RCC 7860 (cell line): Measurements from ENCODE around the gene FANCC.

Experiments
- DNase-seq: peaks from one replicate; pipeline ENCODE4 v3.0.0-alpha.2; 2015; ENCODE audit warnings: low spot score
- FAIRE-seq: peaks from 2 replicates; lab custom pipeline; 2012; peaks lifted over from hg19 to GRCh38; lab: Jason Lieb, UNC

FANCC gene

GRCh38 chr9:95201206-95201605 is 116.3 kb downstream of the FANCC start:
- DNase-seq (no peak), FAIRE-seq (no peak)

DNA sequence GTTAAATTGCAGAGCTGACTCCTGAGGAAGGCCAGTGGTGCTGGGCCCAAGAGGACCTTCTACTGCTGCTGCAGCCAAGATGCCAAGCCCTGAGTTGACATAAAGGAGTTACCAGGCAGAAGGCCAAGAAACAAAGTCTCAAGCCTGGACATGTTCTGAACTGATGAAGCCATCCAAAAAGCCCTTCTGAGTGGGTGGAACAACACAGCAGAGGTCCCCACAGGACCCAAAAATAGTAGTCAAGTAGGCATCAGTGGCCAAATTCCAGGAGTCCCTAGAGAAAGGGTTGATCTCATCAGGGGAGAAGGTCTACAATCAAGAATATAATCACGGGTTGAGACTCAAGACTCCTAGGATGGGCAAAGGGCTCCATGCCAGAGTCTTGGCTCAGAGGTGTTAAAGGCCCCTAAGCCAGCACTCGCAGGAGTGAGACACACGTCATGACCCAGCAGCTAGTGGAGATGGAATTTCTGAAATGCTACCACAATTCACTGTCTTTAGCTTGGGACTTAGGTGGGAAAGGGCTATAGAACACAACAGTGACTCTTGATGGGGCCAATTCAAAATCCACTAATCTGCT is 119.7 kb downstream of the FANCC start:
- FAIRE-seq: no peak
- DNase-seq: no peak

- FAIRE-seq (no peak), DNase-seq (no peak)
Observed at GRCh38 chr9:95193480-95193879, 124.0 kb downstream of the FANCC start.

DNA sequence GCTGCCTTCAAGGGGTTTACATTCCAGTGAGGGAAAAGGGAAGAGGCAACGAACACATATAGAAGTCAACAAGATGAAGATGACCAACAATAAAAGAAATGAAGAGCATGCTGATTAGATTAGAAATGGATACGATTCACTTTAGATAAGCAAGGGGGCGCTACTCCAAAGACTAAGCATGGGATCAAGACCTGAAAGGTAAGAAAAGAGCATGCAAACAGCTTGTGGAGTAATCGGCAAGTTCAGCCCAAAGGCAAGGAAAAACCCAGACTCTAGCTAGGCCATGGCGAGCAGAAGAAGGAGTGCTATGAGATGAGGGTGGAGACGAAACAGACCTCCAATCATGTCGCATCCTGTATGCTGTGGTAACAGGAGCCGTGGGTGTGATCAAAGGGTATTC is 124.4 kb downstream of the FANCC start:
- DNase-seq (no peak), FAIRE-seq (no peak)

DNA sequence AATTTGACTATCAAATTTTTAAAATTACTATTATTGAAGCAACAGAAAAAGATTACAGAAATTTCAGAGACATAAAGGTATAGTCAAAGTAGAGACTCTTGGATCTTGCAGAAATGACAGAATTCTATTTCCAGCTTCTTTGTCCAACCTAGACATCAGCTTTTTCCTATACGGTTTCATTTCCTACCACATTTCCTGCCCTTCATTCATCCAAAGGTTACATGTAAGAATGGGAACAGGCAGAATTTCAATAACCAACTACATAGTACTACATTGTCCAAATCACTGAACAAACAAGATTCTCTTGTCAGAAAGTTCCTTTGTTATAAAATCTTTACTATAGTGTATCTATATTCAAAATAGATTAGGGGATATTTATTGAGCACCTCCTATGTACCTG is 124.9 kb downstream of the FANCC start:
- DNase-seq (no peak), FAIRE-seq (no peak)

- FAIRE-seq: no peak
- no peak for DNase-seq
Observed at GRCh38 chr9:95190413-95190812, 127.1 kb downstream of the FANCC start.

DNA sequence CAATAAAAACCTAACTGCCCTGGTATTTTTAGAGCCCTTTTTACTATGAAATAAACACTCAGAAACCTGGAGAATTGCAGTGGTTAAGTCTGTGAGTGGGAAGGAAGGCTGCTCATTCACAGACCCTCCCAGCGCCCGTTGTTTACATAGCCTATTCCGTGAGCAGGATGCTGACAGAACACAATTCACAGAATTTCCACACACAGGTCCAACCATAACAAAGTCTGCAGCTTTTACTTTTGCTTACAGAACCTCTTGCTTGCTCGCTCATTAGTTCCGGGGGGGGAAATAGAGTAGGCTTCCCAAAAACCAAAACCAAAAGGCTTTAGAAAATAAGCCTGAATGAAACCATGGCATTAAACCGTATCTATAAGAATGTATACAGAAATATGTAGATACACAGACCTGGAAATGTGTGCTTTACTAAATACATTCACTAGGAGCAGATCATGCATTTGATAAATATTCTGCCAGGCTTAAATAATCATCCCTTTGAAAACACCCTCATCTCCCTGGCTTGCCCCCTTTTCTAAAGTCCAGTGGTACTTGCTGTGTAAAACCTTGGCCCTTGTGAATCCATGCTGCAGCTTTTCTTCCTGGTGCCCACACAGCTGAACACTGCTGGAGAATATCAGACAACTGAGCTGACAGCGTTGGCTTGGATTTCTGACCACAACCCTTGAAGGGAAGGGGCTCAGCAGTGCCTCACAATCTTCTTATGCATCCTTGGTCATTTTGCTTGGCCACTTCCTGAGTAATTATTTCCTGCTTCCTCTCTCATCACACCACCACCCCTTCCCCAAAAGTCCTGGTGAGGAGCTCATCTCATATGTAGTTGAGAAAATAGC is 128.0 kb downstream of the FANCC start:
- no peak for FAIRE-seq
- no peak for DNase-seq

DNA sequence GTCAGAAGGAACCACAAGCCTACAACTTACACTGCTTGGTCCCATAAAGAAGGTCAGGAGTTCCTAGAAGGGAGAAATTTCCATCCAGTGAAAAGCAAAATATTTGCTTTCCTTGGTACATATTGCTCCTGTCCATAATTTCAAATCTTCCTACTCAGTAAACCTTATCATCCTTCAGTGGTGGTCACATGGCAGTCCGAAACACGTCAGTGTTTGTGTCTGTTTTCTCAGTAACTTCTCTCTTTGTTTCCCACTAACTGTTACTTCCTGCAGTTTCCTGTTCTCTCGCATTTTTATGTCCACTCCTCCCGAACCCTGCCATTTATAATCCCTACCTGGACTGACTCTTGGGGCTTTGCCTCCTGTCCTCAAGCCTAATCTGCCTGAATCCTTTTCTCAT is 129.1 kb downstream of the FANCC start:
- DNase-seq: no peak
- FAIRE-seq: no peak

DNA sequence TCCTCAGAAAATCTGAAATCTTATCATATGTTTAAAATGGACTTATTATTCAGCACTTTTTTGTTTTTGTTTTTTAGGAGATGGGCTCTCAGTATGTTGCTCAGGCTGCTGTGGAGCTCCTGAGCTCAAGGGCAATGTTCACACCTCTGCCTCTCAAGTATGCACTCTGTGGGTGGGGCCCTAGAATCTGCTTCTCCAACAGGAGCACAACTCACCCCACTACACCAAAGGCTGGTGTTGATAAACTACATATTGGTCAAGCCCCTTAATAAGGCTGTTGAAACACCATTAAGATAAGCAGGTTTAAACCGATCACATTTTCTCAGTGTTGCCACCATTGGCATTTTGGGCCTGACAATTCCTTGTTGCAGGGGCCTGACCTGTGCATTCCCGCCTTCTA is 131.6 kb downstream of the FANCC start:
- FAIRE-seq (no peak), DNase-seq (no peak)

GRCh38 chr9:95182854-95183563 is 134.5 kb downstream of the FANCC start:
- no peak for DNase-seq
- FAIRE-seq: no peak

- FAIRE-seq (no peak), DNase-seq (no peak)
Observed at GRCh38 chr9:95181835-95182234, 135.7 kb downstream of the FANCC start.

DNA sequence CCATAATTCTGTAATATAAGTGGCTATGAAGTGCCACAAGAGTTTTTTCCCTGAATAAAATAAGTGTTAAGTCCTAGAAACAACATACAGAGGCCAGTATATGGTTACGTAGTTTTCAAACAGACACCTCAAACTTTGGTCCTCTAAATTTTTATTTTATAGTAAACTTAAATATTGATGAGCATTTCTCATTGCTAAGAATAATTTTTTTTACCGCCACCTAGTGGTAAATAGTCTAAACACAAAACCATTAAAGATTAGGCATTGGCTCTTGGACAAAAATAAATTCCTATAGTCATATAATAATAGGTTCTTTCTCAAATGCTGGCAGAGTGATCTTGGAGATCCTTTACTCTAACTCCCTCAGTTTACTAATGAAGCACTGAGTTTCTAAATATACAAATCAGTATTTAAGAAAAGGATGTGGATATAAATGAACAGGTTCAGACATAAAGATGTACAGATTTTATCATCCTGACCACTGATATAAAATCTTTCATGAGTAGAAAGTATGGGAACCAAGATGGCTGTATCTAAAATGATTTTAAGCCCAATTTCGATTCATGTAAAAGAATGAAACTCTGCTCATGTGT is 136.2 kb downstream of the FANCC start:
- FAIRE-seq (peak; percentile 73), DNase-seq (no peak)

DNA sequence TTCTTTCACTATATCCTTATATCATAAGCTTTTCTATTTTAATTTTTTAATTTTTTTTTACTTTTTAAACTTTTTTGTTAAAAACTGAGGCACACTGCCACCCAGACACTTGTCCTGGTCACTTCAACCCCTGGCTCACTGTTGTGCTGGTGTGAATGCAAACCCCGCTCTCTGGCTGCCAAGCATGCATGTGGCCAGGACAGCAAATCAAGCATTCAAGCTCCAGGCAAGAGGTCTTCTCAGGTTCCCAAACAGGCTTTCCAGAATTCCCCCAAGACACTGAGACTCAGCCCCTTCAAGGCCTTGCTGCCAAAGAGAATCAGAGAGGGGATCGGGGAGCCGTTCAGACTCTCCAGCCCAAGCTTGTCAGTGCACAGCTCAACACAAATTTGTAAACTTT is 139.9 kb downstream of the FANCC start:
- DNase-seq (no peak), FAIRE-seq (no peak)

DNA sequence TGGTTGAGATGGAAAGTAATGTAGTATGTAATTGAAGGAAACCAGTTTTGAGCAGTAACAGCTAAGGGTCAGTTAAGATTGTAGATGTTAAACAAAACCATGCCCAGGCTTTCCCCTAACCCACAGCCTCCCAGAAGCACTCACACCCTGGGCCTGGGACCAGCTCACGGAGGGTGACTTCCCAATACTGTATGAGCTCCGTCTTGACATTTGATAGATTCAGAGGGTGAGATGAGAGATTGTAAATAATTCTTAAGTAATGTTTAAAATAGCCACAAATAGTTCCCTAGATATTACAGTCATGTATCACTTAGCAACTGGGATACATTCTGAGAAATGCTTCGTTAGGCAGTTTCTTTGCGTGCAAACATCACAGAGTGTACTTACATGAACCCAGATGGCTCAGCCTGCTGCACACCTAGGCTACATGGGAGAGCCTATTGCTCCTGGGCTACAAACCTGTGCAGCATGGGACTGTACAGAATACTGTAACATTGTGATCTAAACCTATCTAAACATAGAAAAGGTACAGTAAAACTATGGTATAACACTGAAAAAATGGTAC is 140.7 kb downstream of the FANCC start:
- FAIRE-seq (no peak), DNase-seq (no peak)

DNA sequence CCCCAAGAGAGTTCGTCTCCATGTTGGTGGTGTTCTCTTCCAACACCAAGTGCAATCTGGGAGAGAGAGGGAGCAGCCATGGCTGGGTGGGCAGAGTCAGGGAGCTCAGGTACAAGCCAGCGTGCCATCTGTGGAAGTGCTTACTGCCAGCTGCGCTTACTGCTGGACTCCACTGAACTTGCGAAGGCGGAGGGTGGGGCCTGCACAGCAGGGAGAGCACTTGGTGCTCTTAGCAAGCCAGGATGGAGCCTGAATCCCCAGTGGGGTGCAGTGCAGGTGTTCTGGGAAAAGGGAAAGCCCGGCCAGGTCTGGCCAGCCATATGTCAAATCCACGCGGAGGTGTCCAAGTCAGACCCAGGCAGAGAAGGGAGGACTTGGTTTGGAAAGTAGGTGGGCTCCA is 142.0 kb downstream of the FANCC start:
- FAIRE-seq: no peak
- DNase-seq: no peak

GRCh38 chr9:95174038-95174437 is 143.5 kb downstream of the FANCC start:
- DNase-seq: no peak
- FAIRE-seq: no peak

DNA sequence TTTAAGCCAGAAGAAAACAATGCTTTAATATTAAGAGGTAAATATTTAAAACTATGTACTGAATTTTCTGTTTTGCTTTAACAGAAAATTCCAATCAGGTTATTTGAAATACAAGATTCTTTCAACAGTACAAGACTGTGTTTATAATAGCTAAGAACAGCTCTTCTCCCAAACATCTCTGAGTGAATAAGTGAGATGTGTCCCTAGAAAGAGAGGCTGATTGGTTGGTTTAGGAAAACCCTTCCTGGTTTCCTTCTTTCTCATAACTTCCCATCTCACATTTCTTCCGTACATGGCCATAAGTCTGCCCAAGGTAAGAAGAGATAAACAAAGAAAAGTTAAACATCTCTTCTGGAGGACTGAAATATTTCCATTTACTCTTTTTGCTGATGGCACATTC is 145.9 kb downstream of the FANCC start:
- FAIRE-seq (no peak), DNase-seq (no peak)

DNA sequence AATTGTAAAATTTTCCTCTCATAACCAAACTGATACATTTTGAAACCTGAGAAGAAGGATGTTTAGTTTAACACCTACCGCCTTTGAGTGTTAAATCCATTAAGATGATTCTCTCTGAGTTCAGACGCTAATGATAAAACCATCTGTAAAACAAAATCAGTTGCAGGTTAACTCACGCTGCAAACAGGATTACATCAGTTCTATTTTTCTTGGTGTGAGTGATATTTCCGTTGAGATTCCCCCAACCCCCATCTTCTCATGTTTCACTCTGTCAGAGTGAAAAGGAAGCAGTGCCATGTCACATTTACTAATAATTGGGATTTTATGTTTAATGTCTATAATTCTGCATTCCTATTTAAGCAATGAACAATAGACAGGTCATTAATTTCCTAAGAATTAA is 146.5 kb downstream of the FANCC start:
- FAIRE-seq (peak; percentile 66), DNase-seq (peak; percentile 21)

DNA sequence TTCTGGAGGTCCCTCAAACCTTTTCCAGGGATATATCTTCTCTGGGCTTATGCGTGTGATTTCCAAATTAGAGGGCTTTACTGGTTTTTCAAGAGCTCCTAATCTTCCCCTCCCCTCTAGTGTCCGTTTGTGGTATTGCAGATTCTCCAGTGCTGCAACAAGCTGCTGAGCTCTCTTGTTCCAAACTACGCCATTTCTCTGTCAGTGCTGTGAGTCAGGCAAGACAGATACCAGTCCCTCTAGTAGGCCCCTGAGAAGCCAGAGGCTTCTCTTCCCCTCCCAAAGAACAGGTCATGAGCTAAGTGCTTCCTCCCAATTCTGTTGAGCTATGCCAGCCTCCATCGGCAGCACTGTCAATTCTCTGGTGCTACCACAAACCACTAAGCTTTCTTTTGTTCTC is 149.5 kb downstream of the FANCC start:
- FAIRE-seq: no peak
- peak; percentile 52 for DNase-seq

GRCh38 chr9:95165004-95165403 is 152.5 kb downstream of the FANCC start:
- DNase-seq (no peak), FAIRE-seq (no peak)

GRCh38 chr9:95157481-95158151 is 159.9 kb downstream of the FANCC start:
- DNase-seq (no peak), FAIRE-seq (no peak)
